GM19099 (cell line): ENCODE measurements around the gene SSRP1.

ENCODE experiments used
- POLR2A ChIP-seq: IDR thresholded peaks from 3 replicates; pipeline ENCODE4 v1.6.1; 2011; ENCODE audit warnings: low read depth; ENCODE audit not compliant: insufficient read length; ENCODE audit errors: extremely low read depth

The SSRP1 gene

DNA sequence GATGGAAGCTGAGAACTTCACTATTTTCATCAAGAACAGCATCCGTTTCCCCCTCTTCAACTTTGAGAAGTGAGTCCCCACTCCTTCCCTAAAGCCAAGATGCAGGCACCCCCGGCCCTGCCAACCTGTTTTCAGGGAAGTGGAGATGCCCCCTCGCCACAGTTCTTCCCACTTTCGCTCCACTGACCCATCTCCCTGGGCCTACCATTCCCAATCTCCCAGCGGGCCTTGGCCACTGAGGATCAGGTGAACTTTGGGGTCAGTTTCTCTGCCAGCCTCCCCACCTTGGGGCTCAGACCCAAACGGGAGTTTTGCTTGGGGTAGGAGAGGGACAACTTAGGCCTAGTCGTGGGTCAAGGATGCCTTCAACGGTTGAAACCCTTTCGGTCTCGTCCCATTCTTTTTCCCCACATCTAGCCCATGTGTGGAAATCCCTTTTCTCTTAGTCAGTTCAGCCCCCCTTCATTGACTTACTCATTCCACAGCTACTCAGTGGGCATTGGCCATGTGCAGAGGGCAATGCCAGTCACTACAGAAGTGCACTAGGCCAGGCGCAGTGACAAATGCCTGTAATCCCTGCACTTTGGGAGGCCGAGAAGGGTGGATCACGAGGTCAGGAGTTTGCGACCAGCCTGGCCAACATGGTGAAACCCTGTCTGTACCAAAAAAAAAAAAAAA is 13.1 kb upstream of the SSRP1 start:
- TF ChIP-seq POLR2A, result no peak

DNA sequence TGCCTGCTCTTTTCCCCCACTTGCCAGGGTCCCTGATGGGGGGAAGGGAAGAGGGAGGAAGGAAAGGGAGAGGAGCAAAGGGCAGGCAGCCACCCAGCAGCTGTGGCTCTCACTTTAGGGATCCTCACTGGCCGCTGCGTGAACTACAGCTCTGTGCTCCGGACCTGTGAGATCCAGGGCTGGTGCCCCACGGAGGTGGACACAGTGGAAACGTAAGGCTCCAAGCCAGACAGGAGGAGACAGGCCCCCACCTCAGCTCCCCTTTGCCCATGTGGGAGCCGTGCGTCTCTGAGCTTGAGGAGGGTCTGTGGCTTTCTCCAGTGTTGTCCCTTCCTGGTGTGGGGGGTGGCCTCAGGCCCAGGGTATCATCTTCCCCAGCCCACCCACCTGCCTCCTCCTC is 12.4 kb upstream of the SSRP1 start:
- no peak for TF ChIP-seq POLR2A

DNA sequence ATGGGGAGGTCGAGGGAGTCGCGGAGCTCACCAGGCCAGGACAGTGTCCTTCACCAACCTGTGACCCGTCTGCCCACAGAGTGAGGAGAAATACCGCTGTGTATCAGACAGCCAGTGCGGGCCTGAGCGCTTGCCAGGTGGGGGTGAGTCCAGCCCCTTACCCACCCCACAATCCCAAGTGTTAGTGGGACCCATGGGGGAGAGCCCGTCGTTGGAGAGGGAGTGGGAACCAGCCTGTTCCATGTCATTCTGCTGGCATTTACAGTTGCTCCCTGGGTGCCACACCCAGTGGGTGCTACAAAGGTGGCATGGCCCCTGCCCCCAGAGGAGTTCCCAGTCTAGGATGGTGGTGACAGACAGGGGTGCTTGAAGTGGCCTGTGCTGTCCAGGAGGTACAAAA is 11.6 kb upstream of the SSRP1 start:
- no peak for TF ChIP-seq POLR2A

DNA sequence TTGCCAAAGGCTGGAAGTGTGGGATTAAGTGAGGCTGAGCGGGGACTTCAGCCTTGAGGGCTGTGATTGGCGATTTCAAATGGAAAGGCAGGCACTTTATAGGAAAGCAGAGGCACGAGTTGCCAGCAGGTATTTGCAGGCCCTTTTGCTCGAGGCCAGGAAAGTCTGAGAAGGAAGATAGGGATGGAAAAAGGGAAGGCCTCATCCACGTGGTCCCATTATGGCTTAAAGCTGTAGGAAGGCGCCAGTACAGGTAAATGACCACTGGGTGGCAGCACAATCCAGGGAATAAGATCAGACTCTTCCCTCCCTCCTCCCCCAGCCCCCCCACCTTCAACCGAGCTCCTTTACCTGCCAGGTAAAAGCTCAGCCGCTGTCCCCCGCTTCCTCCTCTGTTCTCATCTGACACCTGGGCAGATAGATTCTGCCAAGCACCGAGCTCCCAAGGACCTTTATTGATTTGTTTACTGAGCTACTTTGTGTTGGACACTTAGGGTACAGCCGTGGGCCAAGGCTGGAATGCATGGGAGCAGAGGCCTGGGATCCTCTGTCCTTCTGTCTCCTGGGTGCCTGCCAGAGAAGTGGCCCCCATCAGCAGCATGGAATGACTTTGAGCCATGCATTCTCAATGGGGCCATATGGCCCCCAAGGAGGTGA is 10.0 kb upstream of the SSRP1 start:
- no peak for TF ChIP-seq POLR2A

DNA sequence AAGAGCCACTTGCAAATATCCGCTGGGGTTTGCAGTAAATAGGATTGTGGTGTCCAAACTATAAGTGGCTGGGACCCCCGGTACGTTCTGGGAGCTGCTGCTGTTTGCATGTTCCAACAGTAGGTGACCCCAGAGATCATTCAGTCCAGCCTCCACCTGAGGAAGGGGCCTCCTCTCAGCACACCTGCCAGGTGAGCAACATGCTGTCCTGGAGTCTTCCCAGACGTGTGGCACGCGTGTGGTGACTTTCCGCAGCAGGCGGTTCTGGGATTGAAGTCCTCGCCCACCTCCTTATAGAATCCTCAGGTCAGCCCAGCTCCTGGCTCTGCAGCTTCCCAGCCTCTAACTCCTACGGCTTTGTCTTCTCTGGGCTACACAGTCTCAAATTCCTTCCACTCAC is 9.1 kb upstream of the SSRP1 start:
- no peak for TF ChIP-seq POLR2A

DNA sequence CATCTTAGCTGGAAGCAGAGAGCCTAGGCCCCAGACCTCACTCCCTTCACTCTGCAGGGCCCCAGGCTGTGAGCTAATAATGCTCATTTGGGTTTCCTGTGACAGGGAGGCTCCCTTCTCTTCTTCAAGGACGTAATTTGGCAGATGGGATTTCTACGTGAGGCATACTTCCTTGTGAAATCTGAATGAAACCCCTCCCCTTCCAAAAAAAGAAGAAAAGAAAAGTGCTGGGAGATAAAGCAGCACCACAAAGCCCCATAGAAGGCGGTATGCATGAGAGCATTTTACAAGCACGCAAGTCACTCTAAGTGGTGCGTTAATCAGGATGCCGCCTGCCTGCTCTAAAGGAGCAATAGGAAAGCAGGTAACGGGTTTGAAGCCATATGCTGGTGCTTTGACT is 8.1 kb upstream of the SSRP1 start:
- no peak for TF ChIP-seq POLR2A

DNA sequence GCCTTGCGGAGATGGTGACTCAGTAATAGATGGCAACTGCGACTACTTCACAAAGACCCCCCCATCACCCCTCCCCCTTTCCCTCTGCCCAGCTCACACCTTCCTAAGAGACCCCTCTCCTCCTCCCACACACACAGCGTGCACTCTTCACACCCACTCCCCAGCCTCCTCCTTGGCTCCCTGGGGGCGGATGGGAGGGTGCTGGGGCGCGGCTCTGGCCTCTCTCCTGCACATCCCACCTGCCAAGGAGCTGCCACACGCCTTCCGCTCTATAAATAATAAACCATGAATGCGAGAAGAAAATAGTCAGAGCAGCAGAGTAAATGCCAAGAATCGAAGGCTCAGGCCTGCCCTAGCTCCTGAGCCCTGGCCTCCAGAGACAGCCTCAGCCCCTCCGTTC is 7.0 kb upstream of the SSRP1 start:
- no peak for TF ChIP-seq POLR2A

DNA sequence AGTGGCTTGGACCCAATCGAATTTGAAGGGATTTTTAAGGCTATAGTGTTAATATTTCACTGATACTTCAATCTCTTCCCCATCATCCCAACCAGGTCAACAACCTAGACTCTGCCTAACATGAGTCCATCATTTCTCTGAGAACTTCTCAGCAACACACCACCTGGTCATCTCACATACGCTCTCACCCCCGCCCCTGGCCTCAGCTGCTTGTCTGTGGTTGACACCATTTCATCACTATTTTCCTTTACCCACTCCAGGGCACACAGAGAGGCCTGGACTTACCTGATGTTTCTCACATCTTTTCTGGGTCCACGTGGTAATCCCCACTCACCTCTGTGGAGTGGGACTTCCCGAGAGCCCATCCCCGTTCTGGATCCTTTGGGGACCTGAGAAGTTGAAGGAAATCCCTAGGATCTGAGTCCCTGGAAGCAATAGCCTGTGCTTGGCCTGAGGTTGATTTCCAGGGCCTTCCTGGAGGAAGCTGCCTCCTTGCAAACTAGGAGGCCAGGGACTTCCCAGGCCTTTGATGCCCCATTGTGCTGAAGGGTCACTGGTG is 5.6 kb upstream of the SSRP1 start:
- no peak for TF ChIP-seq POLR2A

DNA sequence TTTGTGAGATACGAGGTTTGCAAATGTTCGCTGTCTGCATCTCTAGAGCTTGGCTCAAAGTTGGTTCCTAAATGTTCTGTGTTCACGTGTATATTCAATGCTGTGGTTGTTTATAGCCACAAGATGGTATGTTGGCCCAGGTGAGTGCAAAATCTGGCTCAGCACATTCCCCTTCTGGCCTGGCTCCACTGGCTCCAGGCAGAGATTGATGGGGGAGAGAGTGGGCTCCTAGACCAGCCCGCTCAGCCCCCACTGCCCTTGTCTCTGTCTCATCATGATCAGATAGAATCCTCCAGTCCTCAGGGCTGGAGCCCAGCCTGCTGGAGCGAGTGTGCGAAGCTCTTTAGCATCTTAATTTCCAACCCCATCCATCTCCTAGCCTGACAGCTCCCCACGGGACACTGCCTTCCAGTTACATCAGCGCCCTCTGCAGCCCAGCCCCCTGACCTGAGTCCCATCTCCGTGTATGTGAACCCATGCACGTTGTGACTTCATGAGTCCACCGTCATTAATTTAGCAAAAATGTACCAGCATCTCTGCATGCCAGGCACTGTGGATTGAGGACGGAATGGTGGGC is 4.4 kb upstream of the SSRP1 start:
- no peak for TF ChIP-seq POLR2A

DNA sequence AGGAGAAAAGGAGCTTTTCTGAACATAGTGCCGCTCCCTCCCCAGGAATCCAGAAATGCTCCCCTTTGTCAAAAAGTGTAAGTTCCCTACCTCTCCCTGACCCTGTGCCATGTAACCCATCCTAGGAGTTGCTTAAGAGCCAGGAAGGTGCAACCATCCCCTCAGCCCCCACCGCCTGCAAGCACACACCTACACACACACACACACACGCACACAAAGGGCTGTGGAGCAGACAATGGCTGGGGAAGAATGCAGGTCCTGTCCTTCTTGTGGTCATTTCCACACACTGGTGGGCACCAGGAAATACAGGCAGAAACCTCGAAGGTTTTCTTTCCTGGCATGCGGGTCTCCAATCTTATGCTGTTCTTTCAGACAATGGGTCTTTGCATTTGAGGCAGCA is 3.6 kb upstream of the SSRP1 start:
- TF ChIP-seq POLR2A, result no peak

DNA sequence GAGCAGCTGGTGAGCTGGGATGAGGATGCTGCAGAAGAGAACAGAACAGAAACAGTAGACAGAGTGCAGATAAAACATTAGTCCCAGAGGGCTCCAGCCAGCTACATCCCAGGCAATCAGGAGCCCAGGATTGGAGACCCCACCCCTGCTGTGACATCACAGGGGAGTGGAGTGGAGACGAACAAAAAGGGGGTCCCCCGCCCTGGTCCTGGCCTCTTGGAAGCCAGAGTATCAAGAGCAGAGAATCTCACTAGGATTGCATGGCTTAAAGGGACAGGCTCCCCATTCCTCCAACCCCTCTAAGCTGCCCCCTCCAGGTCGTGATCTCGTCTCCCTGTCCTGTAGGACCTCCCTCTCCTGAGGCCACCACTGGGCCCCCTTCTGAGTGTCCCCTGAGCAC is 2.5 kb upstream of the SSRP1 start, which contains the start of gene P2RX3:
P2RX3 (plus strand) TSS at position 211 of the 400 bp plus-strand sequence. CDS start 199 bp downstream, outside the sequence.
- no peak for TF ChIP-seq POLR2A

DNA sequence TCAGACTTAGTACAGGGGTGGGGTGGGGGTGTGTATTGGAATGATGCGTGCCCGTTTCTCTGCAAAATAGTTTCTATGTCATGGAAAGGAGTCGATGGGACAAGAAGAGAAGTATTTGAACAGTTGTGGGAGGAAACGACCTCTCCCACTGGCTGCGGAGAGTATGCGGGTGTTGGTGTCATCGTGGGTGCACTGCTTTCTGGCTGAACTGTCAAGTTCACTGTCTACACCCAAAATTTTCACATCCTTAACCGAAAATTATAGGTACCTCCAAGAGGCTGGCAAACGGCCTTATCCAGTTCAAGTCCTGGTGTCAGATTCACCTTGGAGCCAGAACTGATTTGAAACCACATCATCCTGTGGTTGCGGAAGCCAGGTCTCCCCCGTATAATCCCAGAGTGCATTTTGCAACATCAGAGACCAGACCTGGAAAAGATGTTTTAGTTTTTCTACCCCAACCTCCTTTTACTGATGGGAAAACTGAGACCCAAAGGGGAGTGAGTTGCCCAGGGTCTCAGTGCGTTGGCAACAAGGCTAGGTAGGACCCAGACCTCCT is 497 bp upstream of the SSRP1 start:
- no peak for TF ChIP-seq POLR2A

DNA sequence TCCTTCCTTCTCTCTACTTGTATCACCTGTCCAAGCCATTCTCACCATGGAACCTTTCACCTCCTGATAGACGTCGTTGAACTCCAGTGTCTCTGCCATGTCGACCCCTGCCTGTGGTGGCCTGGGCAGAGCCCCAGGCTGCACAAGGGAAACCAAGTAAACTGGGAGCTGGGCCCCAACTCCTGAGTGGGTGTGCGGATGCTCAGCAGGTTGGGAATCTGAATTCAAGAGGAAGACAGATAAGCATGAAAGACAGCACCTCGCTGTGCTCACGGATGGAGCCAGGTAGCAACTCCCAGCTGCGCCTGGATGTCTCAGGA is 709 bp downstream of the SSRP1 start:
- TF ChIP-seq POLR2A, result no peak

DNA sequence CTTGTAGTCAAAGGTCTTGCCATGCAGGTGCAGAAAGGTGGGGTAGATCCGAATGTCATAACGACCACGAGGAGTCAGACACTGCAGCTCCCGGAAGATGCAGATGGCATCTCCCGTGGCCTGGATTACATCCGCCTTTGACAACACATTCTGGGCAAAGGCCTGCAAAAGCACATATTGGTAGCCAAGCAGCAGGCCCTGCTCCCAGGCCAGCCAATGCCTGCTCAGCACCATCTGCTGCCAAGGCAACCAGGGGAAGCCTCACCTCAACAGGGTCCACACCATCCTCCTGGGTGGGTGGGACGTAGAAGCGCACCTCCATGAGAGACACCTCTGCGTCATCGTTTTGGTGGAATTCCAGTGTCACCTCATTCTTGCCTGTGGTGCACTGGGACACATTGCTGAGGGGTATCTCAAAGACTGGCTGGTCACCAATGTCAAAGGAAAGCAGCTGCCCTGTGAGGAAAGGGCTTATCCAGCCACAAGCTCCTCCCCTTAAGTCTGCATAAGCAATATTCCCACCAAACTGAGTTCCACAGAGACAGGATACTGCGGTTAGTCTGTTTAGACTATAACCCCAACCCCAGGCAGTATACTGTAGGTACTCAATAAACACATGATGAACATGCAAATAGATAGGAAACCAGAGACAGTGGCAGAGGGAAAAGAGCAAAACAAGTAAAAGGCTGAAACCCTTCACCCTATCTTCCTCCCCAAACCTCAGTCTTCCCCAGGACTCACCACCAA is 2.8 kb downstream of the SSRP1 start:
- no peak for TF ChIP-seq POLR2A

DNA sequence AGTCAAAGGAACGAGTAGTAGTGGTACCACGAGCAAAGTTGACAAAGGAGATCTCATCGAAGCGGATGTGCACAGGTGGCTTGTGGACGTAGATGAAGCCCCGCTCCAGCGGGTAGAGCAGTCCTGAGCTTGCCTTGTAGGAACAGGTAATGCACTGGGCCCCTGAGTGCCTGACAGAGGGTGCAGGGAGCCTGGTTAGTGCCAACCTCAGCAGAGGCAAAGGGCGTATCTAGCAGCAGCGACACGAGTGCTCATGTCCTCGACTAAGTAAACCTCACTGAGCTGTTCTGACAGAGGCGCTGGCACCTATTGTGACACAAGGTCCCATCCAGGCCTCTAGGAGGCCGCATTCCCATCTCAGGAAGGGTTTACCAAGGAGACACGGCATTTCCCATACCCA is 4.0 kb downstream of the SSRP1 start:
- no peak for TF ChIP-seq POLR2A

DNA sequence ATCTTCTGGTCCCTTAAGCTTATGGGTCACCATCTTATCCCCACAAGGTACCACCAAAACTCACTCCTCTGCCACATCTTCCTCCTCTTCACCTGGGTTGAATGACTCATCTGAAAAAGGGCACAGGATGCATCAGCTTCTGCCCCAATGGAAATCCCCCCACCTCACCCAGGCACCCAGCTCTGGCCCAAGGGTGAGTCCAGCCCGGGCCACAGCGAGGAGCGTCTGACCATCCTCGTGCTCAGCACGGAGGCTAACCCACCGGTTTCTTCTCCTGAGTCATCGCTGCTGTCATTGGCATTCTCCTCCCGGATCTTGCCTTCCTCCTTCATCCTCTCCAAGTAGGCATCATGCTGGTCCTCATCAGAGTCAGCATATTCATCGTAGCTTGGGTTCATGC is 5.7 kb downstream of the SSRP1 start:
- TF ChIP-seq POLR2A, result no peak

DNA sequence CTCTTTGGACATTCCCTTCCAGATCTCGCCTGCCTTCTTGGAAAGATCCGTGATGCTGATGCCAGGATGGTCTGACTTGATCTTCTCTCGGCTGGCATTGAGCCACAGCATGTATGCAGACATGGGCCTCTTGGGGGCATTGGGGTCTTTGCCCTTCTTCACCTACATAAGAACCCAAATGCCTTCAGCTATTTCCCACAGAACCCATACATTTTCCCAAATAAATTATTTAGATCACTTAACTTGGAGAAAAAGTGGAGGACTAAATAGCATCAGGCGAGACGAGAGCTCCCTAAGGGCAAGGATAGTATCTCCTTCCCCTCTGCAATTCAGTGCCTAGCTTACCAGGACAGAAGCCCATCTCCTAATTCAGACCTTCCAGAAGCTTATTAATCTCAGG is 8.0 kb downstream of the SSRP1 start:
- TF ChIP-seq POLR2A, result no peak
